Suprapubic skin (tissue), 4 donors: ENCODE measurements around the gene RARB.

Source experiments
- EP300 ChIP-seq: sonication (generic); formaldehyde crosslinking; IDR thresholded peaks from one replicate; pipeline ENCODE4 v1.6.1; 2017; ENCODE audit warnings: antibody characterized with exemption
- POLR2A ChIP-seq, 2 donors: fragments of 450-650 bp; IDR thresholded peaks; one replicate each; pipeline ENCODE4 v1.6.1; 2017; ENCODE audit warnings: antibody characterized with exemption in 2 of 2, mild to moderate bottlenecking in 2 of 2, moderate library complexity in 2 of 2
- POLR2AphosphoS5 ChIP-seq, 3 donors: sonication (generic); formaldehyde crosslinking; IDR thresholded peaks; one replicate each; pipeline ENCODE4 v1.6.1; 2017; ENCODE audit warnings: antibody characterized with exemption in 3 of 3
- TF ChIP-seq, protein P1 (sequence below), 2 donors: fragments of 200-600 bp in 1 of 2; fragments of 450-650 bp in 1 of 2; sonication (generic) in 1 of 2; IDR thresholded peaks; one replicate each; pipeline ENCODE4 v1.5.1; 2016 to 2019; ENCODE audit warnings: antibody characterized with exemption in 2 of 2, mild to moderate bottlenecking in 1 of 2, moderate library complexity in 1 of 2

GRCh38 chr3:25502233-25502632 lies 74.2 kb downstream of the RARB start:
- TF ChIP-seq, protein P1, sequence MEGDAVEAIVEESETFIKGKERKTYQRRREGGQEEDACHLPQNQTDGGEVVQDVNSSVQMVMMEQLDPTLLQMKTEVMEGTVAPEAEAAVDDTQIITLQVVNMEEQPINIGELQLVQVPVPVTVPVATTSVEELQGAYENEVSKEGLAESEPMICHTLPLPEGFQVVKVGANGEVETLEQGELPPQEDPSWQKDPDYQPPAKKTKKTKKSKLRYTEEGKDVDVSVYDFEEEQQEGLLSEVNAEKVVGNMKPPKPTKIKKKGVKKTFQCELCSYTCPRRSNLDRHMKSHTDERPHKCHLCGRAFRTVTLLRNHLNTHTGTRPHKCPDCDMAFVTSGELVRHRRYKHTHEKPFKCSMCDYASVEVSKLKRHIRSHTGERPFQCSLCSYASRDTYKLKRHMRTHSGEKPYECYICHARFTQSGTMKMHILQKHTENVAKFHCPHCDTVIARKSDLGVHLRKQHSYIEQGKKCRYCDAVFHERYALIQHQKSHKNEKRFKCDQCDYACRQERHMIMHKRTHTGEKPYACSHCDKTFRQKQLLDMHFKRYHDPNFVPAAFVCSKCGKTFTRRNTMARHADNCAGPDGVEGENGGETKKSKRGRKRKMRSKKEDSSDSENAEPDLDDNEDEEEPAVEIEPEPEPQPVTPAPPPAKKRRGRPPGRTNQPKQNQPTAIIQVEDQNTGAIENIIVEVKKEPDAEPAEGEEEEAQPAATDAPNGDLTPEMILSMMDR (IDR thresholded peaks at IDR 0.05) = no peak
- TF ChIP-seq POLR2AphosphoS5 (IDR thresholded peaks at IDR 0.05) = no peak
- TF ChIP-seq EP300 = no peak
- TF ChIP-seq POLR2A (IDR thresholded peaks at IDR 0.05) = no peak
